IMR-90 (cell line): ENCODE measurements around the gene MRPL30.

Source experiments
- CTCF ChIP-seq: conservative IDR thresholded peaks from 2 replicates; pipeline ENCODE4 v1.5.1; 2012; ENCODE audit warnings: mild to moderate bottlenecking, low read depth, low read length, improper control_type of control experiment
- POLR2A ChIP-seq: IDR thresholded peaks from 2 replicates; pipeline ENCODE4 v1.6.1; 2012; ENCODE audit warnings: mild to moderate bottlenecking, low read depth, low read length

GRCh38 chr2:99140860-99141109, 40.2 kb upstream of the MRPL30 start:
- no peak for TF ChIP-seq CTCF
- no peak for TF ChIP-seq POLR2A
